ENCODE data around the gene MORN1.

MORN1 gene

GRCh38 chr1:2307972-2308371, 83.4 kb downstream of the MORN1 start:
- DNase-seq (ENCODE audit: extremely low read depth, insufficient read length): no peak
- Histone ChIP-seq H3K36me3 (ENCODE audit: control insufficient read depth, insufficient read depth, low read length) (peaks cover 12% of the 10 kb centered on the region), H3K4me3 (replicated peaks; ENCODE audit: low read depth, low read length) (no peak overlapping the region), H3K27me3 (replicated peaks; ENCODE audit: control insufficient read depth, insufficient read depth, low read length) (no peaks in the 10 kb centered on the region)
- TF ChIP-seq CTCF (IDR thresholded peaks at IDR 0.05; ENCODE audit: insufficient read depth, low read length, poor library complexity, severe bottlenecking): no peak

DNA sequence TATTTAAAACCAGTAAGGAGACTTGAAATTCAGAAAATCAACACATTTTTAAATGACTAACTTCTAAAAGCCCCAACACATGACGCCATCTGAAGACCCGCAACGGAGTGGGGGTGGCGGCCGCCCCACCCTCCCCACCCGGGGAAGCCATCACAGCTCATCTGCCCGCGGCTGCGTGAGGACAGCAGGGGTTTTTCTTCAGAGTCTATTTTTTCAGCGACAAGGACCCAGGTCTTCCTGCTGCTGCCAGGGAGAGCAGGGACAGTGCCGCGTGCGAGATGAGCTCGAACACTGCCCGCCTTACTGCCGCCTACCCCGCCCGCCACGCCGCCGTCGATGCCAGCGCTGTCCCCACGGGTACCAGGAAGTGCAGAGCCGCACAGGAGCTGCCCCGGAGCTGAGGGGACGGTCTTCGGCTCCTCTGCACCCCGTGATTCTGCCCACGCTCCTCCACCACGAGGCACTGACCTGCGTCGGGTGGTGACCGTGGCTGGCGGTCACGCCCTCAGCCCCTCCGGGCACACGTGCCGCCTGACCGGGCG, 84.2 kb downstream of the MORN1 start:
- Histone ChIP-seq H3K36me3 (ENCODE audit: control insufficient read depth, insufficient read depth, low read length) (peaks cover 12% of the 10 kb centered on the region), H3K27me3 (replicated peaks; ENCODE audit: control insufficient read depth, insufficient read depth, low read length) (no peaks in the 10 kb centered on the region), H3K4me3 (replicated peaks; ENCODE audit: low read depth, low read length) (no peak overlapping the region)
- DNase-seq (ENCODE audit: extremely low read depth, insufficient read length): no peak
- TF ChIP-seq CTCF (IDR thresholded peaks at IDR 0.05; ENCODE audit: insufficient read depth, low read length, poor library complexity, severe bottlenecking): no peak

DNA sequence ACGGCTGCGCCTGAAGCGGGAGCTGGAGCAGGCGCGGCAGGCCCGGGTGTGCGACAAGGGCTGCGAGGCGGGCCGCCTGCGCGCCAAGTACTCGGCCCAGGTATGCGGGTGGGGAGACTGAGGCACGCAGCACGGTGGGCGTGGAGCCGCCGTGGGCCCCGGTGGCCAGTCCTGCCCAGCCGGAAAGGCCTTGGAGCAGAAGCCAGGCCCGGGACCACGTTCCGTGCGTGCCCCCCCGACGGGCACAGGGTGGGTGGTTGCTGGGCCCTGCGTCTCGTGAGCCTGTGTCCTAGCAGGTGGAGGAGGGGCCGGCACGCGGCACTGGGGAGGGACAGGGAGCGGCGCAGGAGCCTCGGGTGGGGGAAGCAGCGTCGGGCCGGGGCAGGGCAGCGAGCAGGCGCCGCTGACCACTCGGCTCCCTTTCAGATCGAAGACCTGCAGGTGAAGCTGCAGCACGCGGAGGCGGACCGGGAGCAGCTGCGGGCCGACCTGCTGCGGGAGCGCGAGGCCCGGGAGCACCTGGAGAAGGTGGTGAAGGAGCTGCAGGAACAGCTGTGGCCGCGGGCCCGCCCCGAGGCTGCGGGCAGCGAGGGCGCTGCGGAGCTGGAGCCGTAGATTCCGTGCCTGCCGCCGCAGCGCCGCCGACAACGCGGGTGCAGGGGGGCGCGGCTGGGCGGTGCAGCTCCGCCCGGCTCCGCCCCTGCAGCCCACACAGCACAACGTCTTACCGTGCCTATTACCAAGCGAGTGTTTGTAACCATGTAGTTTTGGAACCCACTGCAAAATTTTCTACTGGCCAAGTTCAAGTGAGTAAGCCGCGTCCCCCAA, 85.0 kb downstream of the MORN1 start:
- no peak for DNase-seq (ENCODE audit: extremely low read depth, insufficient read length)
- Histone ChIP-seq H3K4me3 (replicated peaks; ENCODE audit: low read depth, low read length) (no peak overlapping the region), H3K36me3 (ENCODE audit: control insufficient read depth, insufficient read depth, low read length) (peaks cover 12% of the 10 kb centered on the region), H3K27me3 (replicated peaks; ENCODE audit: control insufficient read depth, insufficient read depth, low read length) (no peaks in the 10 kb centered on the region)
- no peak for TF ChIP-seq CTCF (IDR thresholded peaks at IDR 0.05; ENCODE audit: insufficient read depth, low read length, poor library complexity, severe bottlenecking)

DNA sequence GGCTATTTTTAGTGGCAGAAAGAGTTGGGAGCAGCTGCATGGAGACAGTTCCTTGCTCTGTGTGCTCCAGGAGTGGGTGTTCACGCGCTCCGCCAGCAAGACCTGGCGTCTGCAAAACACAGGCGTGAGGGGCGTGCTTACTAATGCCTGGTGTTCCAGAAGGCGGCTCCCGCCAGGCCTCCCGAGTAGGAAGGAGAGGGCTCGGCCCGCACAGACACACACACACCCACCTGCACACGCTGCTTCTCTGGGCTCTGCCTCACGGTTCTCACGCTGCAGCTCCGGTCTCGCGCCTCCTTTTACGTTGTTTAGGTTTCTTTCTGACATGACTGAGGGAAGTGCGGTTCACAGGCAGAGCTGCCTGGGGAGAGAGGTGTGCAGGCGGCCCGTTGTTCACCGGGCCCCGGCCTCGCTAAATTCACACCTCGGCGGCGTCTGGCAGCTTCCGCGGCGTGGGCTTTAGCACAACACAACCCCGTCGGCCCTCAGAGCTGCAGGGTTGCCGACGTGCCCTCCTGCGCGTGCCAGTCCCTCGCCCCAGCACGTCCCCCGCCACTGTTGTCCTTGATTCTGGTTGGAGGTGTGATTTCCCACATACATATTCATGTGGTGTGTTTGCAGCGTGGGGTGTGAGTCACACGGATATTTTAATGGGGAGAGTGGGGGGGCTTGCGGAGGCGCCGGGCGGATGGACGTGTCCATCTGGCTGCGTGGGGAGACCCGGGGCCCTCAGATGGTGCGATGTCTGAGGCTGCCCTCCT, 86.3 kb downstream of the MORN1 start:
- DNase-seq (ENCODE audit: extremely low read depth, insufficient read length): no peak
- H3K4me3 ChIP-seq (replicated peaks; ENCODE audit: low read depth, low read length): no peak overlapping the region
- TF ChIP-seq CTCF (IDR thresholded peaks at IDR 0.05; ENCODE audit: insufficient read depth, low read length, poor library complexity, severe bottlenecking): no peak
- no peaks in the 10 kb centered on the region for H3K27me3 ChIP-seq (replicated peaks; ENCODE audit: control insufficient read depth, insufficient read depth, low read length)
- H3K36me3 ChIP-seq (ENCODE audit: control insufficient read depth, insufficient read depth, low read length): peaks cover 12% of the 10 kb centered on the region

GRCh38 chr1:2304282-2304681, 87.1 kb downstream of the MORN1 start:
- no peak for DNase-seq (ENCODE audit: extremely low read depth, insufficient read length)
- Histone ChIP-seq H3K4me3 (replicated peaks; ENCODE audit: low read depth, low read length) (no peak overlapping the region), H3K27me3 (replicated peaks; ENCODE audit: control insufficient read depth, insufficient read depth, low read length) (no peaks in the 10 kb centered on the region), H3K36me3 (ENCODE audit: control insufficient read depth, insufficient read depth, low read length) (peaks cover 12% of the 10 kb centered on the region)
- TF ChIP-seq CTCF (IDR thresholded peaks at IDR 0.05; ENCODE audit: insufficient read depth, low read length, poor library complexity, severe bottlenecking): no peak

Data from GM06990 (cell line).